Epithelial cell of esophagus (primary cell): Measurements from ENCODE around the gene C1QTNF1.

Experiments
- DNase-seq: peaks from one replicate; pipeline ENCODE4 v3.0.0; 2010; ENCODE audit warnings: low read depth
- H3K4me3 ChIP-seq: 2 replicates; pipeline ENCODE4 v1.5.1; 2011; ENCODE audit warnings: mild to moderate bottlenecking, low read length, control low read depth
- TF ChIP-seq, protein P1 (sequence below): IDR thresholded peaks from 2 replicates; pipeline ENCODE4 v1.5.1; 2011; ENCODE audit warnings: low read depth, mild to moderate bottlenecking, low read length, control low read depth, inconsistent platforms; ENCODE audit not compliant: insufficient read depth; ENCODE audit errors: missing control alignments

C1QTNF1 gene

DNA sequence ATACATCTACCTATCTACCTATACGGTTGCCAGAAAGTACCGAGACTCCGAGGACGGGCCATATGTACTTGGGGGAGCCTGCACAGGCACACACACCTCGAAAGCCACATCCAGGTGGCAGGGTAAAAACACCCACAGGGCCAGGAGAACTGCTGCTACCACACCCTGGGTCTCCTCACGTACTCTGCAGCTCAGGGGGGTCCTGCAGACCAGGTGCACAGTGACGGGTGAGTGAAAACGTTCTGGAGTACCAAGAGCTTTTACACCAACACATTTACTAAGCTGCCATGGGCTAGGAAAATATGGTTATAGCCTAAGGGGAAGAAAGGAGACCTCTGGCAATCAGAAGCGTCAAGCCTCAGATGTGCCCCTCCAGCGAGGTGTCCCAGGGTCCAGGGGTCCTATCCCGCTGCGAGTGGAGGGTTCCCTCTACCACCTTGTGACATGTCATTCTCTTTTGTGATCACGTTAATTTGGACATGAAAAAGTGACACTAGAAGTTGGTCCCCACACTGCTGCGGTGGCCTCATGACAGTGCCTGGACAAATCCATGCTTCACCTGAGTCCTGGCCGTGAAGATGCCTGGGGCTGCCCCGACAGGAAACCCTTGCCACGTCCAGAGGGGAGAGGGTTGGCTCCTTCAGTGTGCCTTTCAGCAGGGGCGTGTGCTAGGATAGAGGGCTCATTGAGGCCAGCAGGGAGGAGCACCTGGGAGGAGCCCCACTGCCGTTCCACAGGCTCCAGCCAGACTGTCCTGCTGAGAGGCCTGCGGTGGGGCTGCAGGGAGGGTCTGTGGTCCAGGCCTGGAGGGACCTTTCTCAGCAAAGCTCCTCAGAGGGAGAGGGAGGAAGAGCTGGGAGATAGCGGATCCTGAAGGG is 16.2 kb upstream of the C1QTNF1 start:
- H3K4me3 ChIP-seq, result no peak overlapping the region
- no peak for DNase-seq
- TF ChIP-seq, protein P1, sequence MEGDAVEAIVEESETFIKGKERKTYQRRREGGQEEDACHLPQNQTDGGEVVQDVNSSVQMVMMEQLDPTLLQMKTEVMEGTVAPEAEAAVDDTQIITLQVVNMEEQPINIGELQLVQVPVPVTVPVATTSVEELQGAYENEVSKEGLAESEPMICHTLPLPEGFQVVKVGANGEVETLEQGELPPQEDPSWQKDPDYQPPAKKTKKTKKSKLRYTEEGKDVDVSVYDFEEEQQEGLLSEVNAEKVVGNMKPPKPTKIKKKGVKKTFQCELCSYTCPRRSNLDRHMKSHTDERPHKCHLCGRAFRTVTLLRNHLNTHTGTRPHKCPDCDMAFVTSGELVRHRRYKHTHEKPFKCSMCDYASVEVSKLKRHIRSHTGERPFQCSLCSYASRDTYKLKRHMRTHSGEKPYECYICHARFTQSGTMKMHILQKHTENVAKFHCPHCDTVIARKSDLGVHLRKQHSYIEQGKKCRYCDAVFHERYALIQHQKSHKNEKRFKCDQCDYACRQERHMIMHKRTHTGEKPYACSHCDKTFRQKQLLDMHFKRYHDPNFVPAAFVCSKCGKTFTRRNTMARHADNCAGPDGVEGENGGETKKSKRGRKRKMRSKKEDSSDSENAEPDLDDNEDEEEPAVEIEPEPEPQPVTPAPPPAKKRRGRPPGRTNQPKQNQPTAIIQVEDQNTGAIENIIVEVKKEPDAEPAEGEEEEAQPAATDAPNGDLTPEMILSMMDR, result no peak

DNA sequence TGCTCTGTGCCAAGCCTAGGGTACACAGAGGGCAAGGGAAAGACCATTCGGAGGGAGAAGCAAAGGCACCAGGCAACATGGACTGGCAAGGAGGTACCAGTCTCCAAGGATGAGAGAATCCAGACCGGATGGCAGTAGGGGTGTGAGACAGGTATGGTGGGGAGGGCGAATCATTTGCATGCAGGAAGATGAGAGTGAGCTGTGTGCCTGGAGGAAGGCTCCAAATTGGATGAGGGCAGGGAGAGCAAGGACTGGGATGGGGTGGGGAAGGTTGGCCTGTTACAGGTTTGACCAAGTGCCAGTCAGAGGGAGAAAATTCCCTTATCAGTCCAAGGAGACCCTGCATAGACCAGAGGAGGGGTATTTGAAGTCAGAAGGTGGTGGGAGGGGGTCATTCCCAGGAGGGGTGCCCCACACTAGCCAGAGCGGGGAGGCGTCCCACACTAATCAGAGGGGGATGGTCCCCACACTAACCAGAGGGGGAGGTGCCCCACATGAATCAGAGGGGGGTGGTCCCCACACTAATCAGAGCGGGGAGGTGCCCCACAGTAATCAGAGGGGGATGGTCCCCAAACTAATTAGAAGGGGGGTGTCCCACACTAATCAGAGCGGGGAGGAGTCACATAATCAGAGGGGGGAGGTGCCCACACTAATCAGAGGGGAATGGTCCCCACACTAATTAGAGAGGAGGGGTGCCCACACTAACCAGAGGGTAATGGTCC is 15.1 kb upstream of the C1QTNF1 start:
- peak overlapping the region; percentile 83 for H3K4me3 ChIP-seq
- TF ChIP-seq, protein P1, result no peak

DNA sequence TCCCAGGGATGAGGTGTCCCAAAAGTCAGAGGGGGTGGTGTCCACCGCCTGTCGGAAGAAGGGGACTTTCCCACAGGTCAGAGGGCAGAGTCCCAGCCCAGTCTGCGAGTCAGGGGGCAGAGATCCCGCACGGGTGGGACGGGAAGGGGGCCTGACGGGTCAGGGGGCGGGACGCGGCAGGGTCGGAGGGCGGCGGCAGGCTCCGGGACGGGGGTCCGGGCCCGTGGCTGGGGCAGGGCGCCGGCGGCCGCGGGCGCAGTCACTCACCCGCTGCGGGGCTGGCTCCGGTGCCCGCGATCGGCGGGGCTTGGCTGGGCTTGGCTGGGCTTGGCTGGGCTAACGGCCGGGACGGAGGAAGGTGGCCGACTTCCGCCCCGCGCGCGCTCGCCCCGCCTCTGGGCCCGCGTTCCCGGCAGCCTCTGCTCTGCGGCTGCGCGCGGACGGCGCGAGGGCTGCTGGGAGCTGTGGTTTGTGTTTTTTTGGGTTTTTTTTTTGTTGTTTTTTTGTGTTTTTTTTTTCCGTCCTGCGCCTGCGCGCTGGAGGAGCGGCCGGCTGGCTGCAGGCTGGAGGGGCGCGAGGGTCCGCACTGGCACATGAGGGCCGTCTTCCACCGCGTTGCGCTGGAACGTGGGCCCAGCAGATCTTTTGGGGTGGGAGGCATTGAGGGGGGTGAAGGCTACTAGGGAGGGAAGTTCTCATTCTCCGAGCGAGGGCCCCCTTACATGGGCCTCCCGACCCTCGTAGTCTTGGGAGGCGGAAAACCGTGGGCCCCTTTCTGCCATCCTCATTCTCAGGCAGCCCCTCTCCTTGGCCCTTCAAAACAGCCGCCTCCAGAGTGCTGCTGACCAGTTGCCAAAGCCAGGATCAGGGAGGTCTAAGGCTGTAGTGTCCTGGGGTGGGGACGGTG is 14.3 kb upstream of the C1QTNF1 start, which contains the start of gene CANT1:
Gene CANT1, minus strand, starts transcription at position 368 of the 907 bp plus-strand sequence. CDS start 12,142 bp downstream, outside the sequence.
- peak; percentile 83 for DNase-seq
- H3K4me3 ChIP-seq, result peak within 1 kb of the TSS; percentile 83
- TF ChIP-seq, protein P1, result no peak

More for the DNA sequence above, 15.1 kb upstream of the C1QTNF1 start:
- DNase-seq, result no peak

DNA sequence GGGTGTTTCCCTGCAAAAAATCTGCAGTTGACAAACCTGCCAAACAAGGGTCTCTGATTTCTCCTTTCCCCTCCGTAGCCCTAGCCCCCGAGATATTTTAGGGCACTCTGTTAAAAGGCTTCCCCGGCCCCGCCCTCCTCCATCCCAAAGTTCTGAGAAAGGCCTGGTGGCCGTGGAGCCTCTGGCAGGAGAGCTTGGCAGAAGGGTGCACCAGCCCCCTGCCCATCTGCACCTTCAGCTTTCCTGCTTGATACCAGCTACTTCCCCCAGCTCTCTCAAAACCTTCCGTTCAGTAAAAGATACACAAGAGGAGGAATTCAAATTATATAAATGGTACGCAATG is 13.7 kb upstream of the C1QTNF1 start:
- no peak for DNase-seq
- H3K4me3 ChIP-seq, result peak overlapping the region; percentile 56
- TF ChIP-seq, protein P1, result no peak

DNA sequence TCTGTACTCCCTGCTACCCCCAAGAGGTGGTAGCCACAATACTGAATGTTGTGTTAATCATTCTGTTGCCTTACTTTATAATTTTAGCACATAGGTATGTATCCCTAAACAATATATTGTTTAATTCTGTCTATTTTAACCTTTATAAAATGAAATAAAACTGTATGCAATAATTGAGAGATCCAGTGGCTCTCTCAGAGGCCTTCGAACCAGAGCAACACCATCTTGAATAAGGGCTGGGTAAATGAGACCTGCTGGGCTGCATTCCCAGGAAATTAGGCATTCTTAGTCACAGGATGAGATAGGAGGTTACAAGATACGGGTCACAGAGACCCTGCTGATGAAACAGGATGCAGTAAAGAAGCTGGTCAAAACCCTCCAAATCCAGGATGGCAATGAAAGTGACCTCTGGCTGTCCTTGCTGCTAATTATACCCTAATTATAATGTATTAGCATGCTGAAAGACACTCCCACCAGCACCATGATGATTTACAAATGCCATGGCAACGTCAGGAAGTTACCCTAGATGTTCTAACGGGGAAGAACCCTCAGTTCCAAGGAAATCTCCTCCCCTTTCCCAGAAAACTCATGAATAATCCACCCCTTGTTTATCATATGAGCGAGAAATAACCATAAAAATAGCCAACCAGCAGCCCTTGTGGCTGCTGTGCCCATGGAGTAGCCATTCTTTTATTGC is 12.4 kb upstream of the C1QTNF1 start:
- TF ChIP-seq, protein P1, result no peak
- peak; percentile 91 for DNase-seq
- H3K4me3 ChIP-seq, result no peak overlapping the region

DNA sequence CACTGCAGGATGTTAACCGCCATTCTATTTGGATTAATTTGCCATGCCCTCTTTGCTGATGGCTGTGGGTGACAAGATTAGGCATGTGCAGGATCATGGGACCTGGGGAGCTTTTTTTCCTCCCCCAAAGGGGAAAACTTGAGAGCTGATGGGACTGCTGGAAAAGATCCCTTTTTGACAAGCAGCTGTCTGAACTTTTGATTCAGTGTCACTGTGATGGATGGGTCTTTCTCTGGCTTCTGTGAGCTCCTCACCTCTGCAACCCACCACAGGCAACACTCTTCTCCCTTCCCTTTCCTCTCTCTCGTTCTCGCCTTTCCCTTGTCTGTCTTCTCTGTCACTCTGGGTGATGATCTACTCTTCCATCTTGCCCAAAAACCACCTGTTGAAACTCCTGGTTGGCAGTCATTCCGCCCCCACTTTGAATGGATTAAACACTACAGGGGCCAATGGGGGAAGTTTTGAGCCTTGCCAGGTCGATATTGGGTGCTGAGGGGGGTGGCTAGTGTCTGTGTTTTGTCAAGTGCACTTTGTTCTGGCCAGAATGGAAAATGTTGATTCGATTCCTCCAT is 11.3 kb upstream of the C1QTNF1 start:
- DNase-seq, result no peak
- no peak overlapping the region for H3K4me3 ChIP-seq
- TF ChIP-seq, protein P1, result no peak
